HG02885 (cell line): ENCODE data around the gene ITPR1.
A peak's percentile ranks its signal among the peaks of the same experiment; 100 is the strongest.

Source experiments
- ATAC-seq: cut with Tn5 transposase; IDR thresholded peaks from one replicate; pipeline ENCODE4 v1.9.1; 2021; ENCODE audit warnings: mild to moderate bottlenecking; ENCODE audit not compliant: unreplicated experiment, poor library complexity

Gene ITPR1

DNA sequence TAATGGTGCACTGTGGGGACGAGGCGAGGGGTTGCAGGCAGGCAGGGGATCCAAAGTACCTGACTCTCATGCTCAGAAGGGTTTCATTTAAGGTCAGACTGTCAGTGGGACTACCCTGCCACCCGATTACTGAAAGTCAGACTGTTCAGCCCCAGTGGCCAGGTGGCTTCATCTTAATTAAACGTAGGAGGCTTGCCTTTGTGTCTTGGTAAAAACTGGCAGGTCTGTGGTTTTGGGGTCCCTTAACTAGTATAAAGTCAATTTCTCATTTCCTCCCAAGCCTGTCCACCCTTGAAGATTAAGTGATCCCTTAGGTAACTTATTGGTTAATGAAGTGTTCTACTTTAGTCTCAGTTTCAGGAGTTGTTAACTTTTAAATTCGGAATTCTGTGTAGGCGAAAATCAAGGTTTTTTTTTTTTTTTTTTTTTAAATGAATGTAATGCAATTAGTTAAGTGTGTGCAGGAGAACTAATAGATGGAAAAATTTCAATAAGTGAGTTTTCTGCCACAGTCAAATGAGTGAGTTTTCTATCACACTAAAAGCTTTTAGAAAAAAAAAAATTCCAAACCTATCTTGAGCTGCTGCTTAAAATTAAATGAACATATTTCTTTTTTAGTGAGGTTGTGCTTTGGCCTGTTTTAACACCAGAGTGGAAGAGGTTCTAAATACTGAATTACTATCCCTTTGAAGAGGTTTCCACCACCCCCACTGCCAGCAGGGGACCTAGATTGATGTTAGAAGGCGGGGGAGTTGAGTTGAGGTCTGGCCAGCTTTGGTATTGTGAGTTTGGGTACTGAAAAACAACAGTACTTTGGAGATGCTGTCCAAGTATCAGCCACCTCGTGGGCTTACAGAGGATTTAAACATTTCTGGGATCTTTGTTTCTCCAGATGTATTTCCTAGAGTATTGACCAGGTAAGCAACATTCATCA, 15.2 kb downstream of the ITPR1 start:
- peak; percentile 69 for ATAC-seq

DNA sequence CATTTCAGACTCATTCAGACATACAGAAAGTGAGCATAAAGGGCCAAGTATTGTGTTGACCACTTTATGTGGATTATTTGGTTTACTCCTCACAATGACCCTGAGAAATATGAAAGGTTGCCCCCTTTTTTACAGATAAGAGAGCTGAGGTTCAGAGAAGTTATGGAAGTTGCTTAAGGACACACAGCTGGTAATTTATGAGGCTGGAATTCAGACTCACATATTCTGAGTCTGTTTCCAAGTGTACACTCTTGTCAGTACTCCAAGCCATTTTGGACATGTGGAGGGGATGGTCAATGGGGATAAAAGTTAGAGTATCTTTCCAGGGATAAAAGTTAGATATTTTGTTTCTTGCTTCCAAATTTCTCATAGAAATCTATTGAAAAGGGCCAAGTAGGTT, 15.9 kb downstream of the ITPR1 start:
- no peak for ATAC-seq

DNA sequence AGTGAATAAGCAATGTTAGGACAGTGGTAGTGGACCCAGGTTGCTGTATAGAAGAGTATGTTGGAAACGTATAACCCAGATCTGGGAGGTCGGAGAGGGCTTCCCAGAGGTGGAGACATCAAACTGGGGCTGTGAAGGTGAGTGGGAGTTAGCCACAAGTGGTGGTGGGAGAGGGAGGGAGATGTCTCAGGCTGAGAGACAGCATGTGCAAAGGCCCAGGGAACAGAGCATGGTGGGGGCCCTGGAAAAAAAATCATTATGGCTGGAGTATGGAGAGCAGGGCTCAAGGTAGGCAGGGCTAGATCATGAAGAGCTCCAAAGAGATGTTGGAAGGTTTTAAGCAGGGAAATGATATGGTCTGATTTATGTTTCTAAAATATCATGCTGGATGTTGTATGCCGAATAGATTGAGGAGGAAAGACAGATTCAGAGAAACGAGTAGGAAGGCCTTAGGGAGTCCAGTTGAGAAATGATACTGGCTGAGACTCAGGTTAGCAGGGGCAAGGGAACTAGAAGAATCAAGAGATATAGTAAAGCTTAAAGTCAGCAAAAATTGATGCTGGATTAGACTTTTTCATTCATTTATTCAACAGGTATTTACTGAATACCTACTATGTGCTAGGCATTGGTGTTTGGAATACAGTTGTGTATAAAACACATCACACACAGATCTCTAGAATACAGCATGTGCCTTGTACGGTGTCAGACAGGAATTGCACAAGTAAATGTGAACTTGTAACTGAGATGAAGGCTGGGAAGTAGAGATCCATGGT, 17.0 kb downstream of the ITPR1 start:
- ATAC-seq, result no peak

DNA sequence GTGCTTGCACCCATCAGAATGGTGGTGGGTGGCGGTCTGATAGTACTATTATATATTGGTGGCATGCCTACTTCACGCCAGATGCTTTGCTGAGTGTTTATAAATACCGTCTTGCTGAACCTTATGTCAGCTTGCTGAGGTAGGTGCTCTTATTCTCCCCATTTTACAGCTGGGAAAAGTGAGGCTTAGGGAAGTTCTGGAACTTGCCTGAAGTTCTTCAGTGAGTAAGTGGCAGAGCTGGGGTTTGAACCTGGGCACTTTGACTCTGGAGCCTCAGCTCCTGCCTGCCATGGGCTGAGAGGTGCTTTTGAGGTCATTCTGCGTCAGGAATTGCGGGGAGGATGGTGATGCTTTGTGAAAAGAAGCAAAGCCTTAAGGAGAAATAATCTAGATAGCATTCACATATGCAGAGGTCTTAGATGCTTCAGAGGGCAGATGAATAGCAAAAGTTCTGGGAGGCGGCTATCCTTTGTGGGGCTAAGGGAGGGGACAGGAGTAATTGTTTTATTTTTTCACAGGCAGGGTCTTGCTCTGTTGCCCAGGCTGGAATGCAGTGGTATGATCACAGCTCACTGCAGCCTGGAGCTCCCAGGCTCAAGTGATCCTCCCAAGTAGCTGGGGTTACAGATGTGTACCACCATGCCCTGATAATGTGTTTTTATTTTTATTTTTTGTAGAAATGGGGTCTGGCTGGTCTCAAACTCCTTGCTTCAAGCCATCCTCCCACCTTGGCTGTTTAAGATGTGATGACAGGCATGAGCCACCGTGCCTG, 18.5 kb downstream of the ITPR1 start:
- ATAC-seq, result no peak

DNA sequence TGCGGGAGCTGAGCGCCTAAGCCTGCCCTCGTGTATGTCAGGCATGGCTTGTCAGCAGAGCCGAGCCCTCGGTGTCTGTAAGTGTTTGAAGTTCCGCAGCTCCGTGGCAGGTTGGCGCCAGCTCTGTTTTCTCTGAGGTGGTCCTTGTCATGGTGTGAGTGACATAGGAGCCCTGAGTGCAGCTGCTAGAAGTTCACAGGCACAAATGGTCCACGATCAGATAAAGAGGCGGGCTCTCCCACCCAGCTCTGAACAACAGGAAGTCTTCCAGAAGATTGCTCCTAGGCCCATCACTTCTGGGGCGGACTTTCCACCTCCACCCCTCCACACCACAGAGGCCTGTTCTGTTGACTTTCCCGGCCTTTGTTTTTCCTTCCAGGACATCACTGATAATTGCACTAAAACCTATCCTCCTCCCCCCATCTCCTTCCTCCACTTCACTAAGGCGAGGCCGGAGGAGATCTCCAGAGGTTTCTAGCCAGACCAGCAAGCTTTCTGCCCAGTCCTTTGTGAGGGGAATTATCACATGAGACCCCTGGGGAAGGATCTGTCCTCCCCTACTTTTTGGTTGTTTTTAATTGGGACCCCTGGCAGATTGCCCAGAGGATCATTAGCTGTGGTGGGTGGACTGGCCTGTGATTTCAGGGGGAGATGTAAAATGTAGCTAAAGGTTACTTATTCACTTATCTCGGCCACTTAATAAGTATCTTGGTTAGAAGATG, 19.9 kb downstream of the ITPR1 start:
- ATAC-seq, result no peak

DNA sequence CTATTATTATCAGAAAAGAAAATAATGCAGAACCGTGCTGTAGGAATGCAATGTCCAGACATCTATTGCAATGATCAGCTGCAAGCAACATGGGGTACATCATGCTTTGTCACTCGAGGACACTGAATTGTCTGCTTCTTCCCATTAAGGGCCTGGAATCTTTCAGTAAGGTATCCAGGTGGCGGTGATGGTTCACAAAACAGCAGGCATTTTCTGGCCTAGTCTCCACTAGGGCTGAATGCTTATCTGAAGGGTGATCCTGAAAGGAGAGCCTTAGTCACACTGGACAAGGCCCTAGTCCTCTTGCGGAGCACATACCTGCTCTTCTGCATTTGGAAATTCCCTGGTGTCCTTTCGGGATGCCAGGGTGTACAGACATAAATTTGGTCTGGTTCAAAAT, 21.2 kb downstream of the ITPR1 start:
- no peak for ATAC-seq

DNA sequence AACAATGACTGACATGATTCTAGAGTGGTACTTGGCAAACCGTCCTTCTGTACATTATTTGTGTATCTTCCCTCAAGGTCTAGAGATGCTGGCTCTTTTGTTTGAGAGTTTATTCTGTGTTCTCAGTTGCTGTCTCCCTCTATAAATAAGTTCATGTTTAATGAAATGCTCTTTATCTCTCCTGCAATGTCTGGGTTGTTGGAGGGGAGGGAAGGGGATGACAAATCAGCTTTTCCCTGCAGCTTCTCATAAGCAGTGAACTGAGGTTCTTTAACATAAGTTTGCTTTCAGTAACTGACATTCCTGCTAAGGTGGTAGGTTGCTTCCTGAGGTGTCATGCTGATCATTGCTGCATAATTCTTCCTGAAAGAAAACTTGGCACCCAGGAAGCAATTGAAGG, 21.8 kb downstream of the ITPR1 start:
- no peak for ATAC-seq

DNA sequence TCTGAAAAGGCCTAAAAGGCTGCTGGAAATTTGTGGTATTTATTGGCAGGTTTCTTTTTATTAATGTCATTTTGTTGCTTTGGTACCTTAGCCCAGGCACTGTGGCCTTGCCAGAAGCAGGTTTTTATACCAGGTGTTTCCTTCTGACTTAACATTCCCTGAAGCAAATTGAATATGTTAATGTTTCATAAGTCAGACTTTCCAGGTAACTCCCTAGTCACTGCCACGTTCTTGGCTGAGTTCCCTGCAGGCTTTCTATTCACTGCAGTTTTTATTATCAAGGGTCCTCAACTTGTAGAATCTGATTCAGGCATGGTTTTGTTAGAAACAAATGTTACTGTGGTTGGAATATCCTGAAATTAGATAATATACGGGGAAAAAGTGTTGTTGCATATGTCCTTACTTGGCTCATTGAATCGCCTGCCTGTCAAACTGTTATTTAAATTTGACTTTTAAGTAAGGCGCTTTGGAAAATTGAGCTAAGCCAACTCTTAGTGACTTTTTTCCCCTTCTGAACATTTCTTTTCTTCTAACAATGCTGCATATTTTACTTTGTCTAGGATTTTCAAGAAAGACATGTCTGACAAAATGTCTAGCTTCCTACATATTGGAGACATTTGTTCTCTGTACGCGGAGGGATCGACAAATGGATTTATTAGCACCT, 22.9 kb downstream of the ITPR1 start:
- ATAC-seq, result no peak

DNA sequence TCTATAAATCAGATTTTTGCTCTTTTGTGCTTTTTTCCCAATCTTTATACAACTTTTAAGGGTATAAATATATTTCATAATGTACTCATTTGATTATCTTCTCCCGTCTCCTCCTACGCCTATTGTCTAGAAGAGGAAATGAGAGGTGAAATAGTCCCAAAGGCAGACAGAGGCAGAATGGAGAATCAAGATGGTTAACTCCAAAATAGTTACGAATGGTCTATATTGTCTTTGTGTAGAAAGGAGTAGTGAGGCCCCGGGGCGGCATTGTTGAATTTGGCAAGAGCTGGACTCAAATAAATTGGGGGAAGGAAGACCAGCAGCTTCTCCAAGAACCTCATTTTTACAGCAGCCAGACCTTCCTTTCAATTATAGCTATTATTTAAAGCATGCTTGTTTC, 23.9 kb downstream of the ITPR1 start:
- ATAC-seq, result no peak

DNA sequence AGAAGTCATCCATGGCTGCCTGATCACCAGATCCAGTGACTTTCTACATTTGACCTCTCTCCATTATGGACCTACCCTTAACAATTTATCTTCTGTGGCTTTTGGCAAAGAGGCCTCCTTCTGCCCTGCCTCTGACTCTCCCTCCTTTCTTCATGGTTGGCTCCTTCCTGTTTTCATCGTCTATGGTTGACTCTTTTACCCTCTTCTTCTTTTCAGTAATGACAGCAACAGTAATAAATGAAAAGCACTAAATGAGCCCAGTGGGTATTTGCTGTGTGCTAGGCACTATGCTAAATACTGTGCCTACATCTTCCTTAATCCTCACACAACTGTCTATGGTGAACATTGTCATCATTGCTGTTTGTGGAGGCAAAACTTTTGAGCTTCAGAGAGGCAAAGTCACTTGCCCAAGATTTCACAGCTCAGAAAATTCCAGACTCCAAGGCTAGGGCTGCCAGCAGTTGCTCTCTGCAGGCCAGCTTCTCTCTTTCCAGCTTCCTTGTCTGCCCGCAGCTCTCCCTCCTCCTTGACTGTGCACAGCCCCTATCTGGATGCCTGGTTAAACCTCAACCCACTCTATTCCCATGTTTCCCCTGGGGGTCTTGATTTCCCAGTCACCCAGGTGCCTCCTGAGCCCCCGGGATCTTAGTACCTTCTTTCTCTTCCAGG, 24.6 kb downstream of the ITPR1 start:
- no peak for ATAC-seq

DNA sequence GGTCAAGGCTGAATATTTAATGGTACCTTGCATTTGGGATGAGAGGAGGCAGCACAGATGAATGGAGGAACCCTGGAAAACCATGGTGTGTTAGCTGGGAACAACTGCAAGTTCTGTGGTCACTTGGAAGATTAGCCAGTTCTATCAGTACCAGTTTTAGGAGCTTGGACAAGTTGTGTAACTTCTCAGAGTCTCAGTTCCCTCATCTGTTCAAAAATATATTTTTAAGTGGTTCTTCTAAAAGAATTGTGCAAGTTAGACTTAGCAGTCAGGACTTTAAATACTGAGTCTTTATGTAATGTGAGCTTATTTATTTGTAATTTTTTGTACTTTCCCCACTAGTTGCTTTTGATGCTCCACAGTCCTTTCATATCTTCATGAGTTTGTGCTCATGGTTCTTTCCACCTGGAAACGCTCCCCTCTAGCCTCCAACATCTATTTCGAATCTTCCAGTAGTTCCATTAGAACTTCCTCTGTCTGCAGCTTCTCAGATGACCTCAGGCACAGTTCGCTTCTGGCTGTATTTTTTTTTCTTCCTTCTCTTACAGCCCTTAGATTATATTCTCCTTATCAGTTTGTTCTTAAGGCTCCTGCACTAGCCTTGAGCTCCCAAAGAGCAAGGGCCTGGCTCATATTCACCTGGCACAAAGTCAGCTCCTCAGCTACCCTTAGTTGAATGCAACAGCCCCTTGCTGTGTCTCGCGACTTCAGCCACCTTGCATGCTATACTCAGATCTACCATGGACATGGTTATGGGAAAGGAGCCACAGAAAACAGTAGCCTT, 27.1 kb downstream of the ITPR1 start:
- ATAC-seq, result no peak

DNA sequence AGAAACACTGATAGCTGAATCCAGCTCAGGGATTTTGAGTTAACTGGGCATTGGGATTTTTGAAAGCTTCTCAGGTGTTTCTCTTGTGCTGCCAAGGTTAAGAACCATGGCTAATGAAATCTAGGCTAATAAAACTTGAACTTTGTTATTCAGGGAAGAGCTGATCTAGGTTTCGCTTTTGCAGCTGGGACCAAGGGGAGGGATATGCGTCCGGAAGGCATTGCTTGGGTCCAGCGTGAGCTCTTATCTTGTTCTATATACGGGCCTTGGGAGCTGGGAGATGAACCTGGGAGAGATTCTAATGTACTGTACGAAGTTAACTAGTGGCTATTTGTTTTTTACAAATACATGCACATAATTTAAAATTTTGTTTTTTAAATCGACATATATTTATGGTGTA, 29.8 kb downstream of the ITPR1 start:
- no peak for ATAC-seq

DNA sequence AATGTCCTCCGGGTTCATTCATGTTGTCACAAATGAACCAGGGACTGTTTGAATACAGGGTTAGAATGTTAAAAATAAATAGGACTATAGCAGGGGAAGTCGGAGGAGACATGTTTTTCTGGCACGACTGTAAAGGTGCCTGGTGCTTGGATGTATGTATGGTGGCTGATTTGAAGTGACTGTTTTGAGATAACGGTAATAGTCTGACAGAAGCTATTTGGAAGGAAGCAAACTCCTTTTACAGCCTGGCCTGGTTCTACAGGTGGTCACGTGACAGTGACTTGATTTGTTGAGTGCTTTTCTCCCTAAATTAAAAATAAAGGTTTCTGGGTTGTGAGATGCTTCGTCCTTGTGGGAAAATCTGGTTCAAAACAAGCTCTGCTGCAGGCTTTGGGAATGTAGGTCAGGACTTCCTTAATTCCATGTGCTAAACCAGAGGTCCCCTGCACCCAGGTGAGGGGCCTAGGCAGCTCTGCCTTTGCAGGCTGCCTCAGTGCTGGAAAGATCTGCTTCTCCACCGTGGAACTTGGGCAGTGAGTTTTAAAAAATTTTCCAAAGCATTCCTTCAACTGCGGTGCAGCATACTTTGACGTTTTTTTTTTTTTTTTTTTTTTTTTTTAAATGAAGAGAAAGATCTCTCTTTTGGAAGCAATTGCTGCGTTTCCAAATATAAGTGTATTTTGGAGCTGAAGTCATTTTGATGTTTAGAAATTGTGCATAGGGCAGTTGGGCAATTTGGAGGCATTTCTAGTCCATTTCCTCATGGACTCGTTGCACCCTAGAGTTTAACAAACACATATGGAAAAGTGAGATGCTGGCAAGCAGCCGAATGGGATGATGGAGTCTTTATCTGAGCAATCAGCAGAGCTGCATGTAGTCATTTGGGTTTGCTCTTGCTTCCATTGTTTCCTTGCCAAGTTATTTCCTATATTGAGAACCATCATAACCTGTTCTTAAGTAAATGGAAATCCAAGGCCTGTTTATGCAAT, 30.9 kb downstream of the ITPR1 start:
- ATAC-seq, result no peak

DNA sequence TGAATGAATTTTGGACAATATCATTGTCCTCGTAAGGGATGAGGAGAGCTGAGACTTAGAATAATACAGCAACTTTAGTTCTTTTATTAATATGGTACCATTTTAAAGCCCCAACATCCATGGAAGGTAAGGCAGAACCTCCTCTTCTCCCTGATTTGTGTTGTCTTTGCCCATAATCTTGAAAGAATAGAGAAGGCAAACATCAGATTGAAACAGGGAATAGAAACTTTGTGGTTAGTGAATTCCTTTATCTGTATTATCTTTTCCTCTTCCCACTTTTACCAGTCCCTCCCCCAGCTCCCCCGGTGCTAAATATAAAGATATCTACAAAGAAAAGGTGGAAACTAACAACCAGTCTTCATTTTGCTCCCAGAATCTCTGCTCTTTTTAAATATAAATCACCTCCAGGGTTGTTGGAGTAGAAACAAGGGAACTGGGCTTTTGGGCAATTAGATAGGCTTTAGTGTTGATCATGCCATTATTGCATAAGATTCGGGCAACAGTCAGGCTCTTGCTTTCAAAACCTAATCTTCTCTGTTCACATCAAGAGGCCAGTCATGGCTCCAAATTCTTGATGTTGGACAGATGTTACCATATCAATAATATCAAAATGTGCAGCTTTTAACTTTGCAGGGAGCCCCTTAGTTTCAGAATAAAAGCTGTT, 32.5 kb downstream of the ITPR1 start:
- ATAC-seq, result no peak

DNA sequence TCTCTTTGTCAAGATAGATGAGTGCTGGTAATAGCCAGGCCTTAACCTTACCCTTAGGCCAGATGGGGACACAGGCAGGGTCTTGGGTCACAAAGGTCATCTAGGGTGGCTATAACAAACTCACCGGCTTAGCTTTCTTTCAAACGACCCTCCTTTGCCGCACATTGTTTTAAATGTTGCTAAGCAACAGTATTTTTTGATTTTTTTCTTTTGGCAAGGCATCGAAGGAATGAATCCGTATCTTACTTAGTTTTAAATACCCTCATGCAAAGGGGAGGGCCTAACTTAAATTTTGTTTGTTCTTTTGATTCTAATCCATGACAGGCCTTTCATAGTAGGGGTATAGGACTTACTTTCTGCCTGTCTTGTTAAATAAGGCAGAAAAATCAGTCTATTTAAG, 35.2 kb downstream of the ITPR1 start:
- ATAC-seq, result no peak

DNA sequence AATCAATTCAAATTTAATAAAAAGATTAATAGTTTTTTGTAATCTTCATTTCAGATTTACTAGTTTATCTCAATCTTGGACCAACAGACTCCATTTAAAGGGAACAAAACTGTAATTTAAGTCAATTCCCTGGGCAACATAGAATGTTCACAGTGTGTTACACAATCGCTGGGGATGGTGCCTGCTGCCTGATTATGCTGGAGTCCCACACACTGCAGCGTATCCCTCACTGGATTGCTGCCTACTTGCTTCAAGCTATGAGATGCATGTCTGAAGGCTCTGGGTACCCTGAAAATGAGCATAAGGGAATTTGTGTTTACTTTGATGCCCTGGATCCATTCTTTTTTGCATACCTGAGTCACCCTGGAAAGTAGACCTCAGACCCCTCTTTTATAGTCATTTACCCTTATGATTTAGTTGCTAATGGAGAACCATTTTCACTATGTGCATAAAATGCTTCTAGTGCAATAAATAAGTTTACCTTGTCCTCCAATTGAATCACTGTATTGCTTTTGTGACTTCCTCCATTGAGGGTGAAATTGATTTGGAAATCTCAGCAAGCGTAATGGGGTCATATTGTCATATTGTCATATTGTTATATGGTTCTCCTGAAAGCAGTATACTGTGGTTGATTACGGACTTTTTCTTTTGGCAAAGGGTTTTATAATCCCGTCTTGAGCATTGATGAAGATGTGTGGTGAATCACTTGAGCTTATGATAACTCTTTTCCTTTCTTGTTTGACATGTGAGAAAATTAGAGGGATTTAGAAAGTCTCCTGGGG, 35.9 kb downstream of the ITPR1 start:
- ATAC-seq, result no peak
